Skeletal muscle satellite cell (primary cell): Measurements from ENCODE around the gene PTPN20.

Experiments
- H3K27me3 ChIP-seq: 2 replicates; pipeline ENCODE4 v1.7.0; 2013; ENCODE audit warnings: low read length; ENCODE audit not compliant: control insufficient read depth, insufficient read depth
- H3K36me3 ChIP-seq: 2 replicates; pipeline ENCODE4 v1.7.0; 2013; ENCODE audit warnings: mild to moderate bottlenecking, control low read depth, low read length; ENCODE audit not compliant: insufficient read depth
- H3K4me1 ChIP-seq: 2 replicates; pipeline ENCODE4 v1.7.0; 2013; ENCODE audit warnings: low read length; ENCODE audit not compliant: control insufficient read depth, insufficient read depth
- H3K4me2 ChIP-seq: 2 replicates; pipeline ENCODE4 v1.7.0; 2013; ENCODE audit warnings: mild to moderate bottlenecking, low read length
- H3K4me3 ChIP-seq: 2 replicates; pipeline ENCODE4 v1.7.0; 2013; ENCODE audit warnings: low read length
- H3K9ac ChIP-seq: 2 replicates; pipeline ENCODE4 v1.7.0; 2013; ENCODE audit warnings: mild to moderate bottlenecking, low read depth, low read length, moderate library complexity
- H3K9me3 ChIP-seq: replicated peaks from 2 replicates; pipeline ENCODE4 v1.7.0; 2013; ENCODE audit warnings: mild to moderate bottlenecking, control low read depth, low read length

The PTPN20 gene

GRCh38 chr10:47047577-47048525 is 136.6 kb downstream of the PTPN20 start:
- no peak overlapping the region for H3K4me3 ChIP-seq
- H3K4me2 ChIP-seq, result no peak overlapping the region
- no peaks in the 10 kb centered on the region for H3K9me3 ChIP-seq
- H3K9ac ChIP-seq, result no peak overlapping the region
- H3K4me1 ChIP-seq, result no peaks in the 10 kb centered on the region
- H3K27me3 ChIP-seq, result peaks cover 12% of the 10 kb centered on the region
- H3K36me3 ChIP-seq, result no peaks in the 10 kb centered on the region

- Histone ChIP-seq H3K9me3 (no peaks in the 10 kb centered on the region), H3K4me3 (no peak overlapping the region), H3K9ac (no peak overlapping the region), H3K4me1 (no peaks in the 10 kb centered on the region), H3K4me2 (no peak overlapping the region), H3K27me3 (peaks cover 12% of the 10 kb centered on the region), H3K36me3 (no peaks in the 10 kb centered on the region)
Measured at GRCh38 chr10:47048526-47048905, 137.3 kb downstream of the PTPN20 start.

DNA sequence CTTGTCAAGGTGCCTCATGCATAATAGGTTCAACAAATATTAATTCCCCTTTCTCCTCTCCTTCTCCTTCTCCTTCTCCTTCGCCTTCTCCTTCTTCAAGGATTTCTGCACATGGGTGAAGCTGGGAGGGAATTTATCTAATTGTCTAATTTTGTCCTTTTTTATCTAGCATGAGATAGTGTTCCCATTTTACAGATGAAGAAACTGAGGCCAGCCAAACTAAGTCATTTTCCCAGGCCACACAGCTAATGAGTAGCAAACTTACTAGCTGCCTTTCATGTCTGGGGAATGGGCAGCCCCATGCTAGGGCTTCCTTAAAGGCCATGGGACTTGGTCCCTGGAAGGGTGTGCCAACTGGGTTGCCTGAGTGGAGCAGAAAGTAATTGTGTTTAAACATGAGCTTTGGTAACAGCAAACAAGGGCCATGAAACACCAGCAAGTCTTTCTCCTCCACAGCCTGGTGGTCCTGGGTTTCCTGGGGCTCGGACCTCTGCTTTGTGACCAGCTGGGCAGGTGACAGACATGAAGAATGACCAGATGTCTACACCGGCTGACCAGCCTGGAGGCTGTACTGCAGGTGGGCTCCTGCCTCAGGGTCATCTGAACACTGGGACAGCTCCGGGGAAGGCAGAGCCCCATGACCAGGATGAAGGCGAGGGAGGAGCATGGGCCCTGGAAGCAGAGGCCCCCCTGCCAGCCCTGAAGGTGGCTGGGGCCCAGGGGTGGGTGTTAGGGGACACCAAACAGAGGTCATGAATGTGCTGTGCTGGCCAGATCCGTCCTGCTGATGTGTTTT is 138.0 kb downstream of the PTPN20 start:
- no peak overlapping the region for H3K4me3 ChIP-seq
- H3K27me3 ChIP-seq, result peaks cover 4% of the 10 kb centered on the region
- no peak overlapping the region for H3K9ac ChIP-seq
- H3K9me3 ChIP-seq, result no peaks in the 10 kb centered on the region
- no peak overlapping the region for H3K4me2 ChIP-seq
- no peaks in the 10 kb centered on the region for H3K36me3 ChIP-seq
- no peaks in the 10 kb centered on the region for H3K4me1 ChIP-seq

- H3K27me3 ChIP-seq, result peaks cover 3% of the 10 kb centered on the region
- H3K4me1 ChIP-seq, result no peaks in the 10 kb centered on the region
- H3K9me3 ChIP-seq, result no peaks in the 10 kb centered on the region
- H3K4me2 ChIP-seq, result no peak overlapping the region
- no peak overlapping the region for H3K4me3 ChIP-seq
- H3K36me3 ChIP-seq, result no peaks in the 10 kb centered on the region
- H3K9ac ChIP-seq, result no peak overlapping the region
Measured at GRCh38 chr10:47049906-47050305, 138.7 kb downstream of the PTPN20 start.

GRCh38 chr10:47050618-47051455 is 139.6 kb downstream of the PTPN20 start:
- no peak overlapping the region for H3K9ac ChIP-seq
- no peaks in the 10 kb centered on the region for H3K9me3 ChIP-seq
- H3K4me3 ChIP-seq, result no peak overlapping the region
- peaks cover 3% of the 10 kb centered on the region for H3K27me3 ChIP-seq
- no peaks in the 10 kb centered on the region for H3K36me3 ChIP-seq
- no peak overlapping the region for H3K4me2 ChIP-seq
- H3K4me1 ChIP-seq, result no peaks in the 10 kb centered on the region

DNA sequence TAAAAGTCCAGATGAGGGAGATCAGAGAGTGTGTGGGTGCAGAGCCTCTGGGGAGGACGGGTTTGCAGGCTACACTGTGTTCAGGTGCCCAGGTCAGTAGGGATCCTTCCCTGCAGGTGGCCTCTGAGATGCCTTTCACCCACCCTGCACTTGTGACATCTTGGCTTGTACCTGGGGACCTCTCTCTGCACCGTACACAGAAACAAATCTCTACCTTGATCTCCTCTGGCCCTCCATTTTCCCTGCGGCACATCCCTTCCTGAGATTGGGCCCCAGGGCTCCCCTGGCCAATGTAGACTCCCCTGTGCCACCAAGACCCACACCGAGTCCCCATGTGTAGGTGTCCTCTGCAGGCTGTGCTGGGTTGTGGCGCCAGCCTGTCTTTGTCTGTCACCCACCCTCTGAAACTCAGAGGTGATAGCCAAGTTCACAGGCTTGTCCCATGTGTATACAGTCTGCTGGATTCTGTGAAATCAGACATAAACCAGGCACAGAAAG is 140.6 kb downstream of the PTPN20 start:
- H3K27me3 ChIP-seq, result peaks cover 8% of the 10 kb centered on the region
- H3K36me3 ChIP-seq, result no peaks in the 10 kb centered on the region
- H3K4me3 ChIP-seq, result no peak overlapping the region
- H3K4me1 ChIP-seq, result no peaks in the 10 kb centered on the region
- no peak overlapping the region for H3K9ac ChIP-seq
- no peak overlapping the region for H3K4me2 ChIP-seq
- no peaks in the 10 kb centered on the region for H3K9me3 ChIP-seq
